Ishikawa (cell line): ENCODE measurements around the gene LPP.

Experiments
- CEBPB ChIP-seq: IDR thresholded peaks from 2 replicates; pipeline ENCODE4 v1.6.1; 2012
- CREB1 ChIP-seq: IDR thresholded peaks from 2 replicates; pipeline ENCODE4 v1.6.1; 2012; ENCODE audit warnings: low read depth
- EP300 ChIP-seq: IDR thresholded peaks from 2 replicates; pipeline ENCODE4 v1.6.1; 2012; ENCODE audit warnings: borderline replicate concordance
- FOXM1 ChIP-seq: IDR thresholded peaks from 2 replicates; pipeline ENCODE4 v1.6.1; 2012; ENCODE audit warnings: low read depth, borderline replicate concordance
- RAD21 ChIP-seq: IDR thresholded peaks from 2 replicates; pipeline ENCODE4 v1.6.1; 2012; ENCODE audit warnings: low read depth
- TAF1 ChIP-seq: IDR thresholded peaks from 2 replicates; pipeline ENCODE4 v1.6.1; 2012; ENCODE audit warnings: low read depth, mild to moderate bottlenecking
- YY1 ChIP-seq: IDR thresholded peaks from 2 replicates; pipeline ENCODE4 v1.6.1; 2012; ENCODE audit warnings: low read depth
- TF ChIP-seq, protein P1 (sequence below): IDR thresholded peaks from 2 replicates; pipeline ENCODE4 v1.6.1; 2012
- TF ChIP-seq, protein P2 (sequence below): IDR thresholded peaks from 2 replicates; pipeline ENCODE4 v1.6.1; 2012

DNA sequence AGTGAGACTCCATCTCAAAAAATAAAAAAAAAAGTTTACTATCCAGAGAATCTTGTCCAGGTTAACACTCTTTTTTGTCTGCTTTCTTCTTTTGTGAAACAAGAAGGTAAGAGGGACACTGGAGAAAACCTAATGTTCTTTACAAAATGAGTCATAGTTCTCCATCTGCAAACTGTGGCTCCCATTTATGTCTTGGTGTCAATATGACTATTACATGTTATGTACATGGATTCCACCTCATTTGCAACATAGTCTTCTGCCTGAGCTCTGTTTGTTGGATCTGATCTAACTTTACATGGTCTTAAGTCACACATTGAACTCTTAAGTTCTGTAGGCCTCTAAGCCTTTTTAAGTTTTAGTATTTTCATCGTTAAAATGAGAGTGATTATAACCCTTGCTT lies 596.7 kb downstream of the LPP start:
- TF ChIP-seq CEBPB (no peak), FOXM1 (no peak), RAD21 (no peak), EP300 (no peak), CREB1 (no peak), TAF1 (no peak), YY1 (no peak)
- TF ChIP-seq, protein P1, sequence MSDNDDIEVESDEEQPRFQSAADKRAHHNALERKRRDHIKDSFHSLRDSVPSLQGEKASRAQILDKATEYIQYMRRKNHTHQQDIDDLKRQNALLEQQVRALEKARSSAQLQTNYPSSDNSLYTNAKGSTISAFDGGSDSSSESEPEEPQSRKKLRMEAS, result no peak
- TF ChIP-seq, protein P2, sequence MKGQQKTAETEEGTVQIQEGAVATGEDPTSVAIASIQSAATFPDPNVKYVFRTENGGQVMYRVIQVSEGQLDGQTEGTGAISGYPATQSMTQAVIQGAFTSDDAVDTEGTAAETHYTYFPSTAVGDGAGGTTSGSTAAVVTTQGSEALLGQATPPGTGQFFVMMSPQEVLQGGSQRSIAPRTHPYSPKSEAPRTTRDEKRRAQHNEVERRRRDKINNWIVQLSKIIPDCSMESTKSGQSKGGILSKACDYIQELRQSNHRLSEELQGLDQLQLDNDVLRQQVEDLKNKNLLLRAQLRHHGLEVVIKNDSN, result no peak
